Endodermal cell (in vitro differentiated cells): ENCODE measurements around the gene CLEC16A. TPM values are rescaled to one million over a fixed set of nuclear protein-coding genes. Genes with fewer than 3 reads are reported as not detected.
"Not testable (repeated sequence)": the region's sequence is repeated elsewhere in the genome, so short reads cannot be mapped to it uniquely, and the experiment has no call there.

ENCODE experiments used
- DNase-seq: peaks from one replicate; pipeline ENCODE4 v3.0.0-alpha.2; 2017
- H3K27ac ChIP-seq: 2 replicates; pipeline ENCODE4 v1.5.1; 2013; ENCODE audit warnings: mild to moderate bottlenecking, low read depth, low read length, moderate library complexity
- H3K27me3 ChIP-seq: 2 replicates; pipeline ENCODE4 v1.6.1; 2013; ENCODE audit warnings: mild to moderate bottlenecking, low read length, moderate library complexity; ENCODE audit not compliant: insufficient read depth, control insufficient read depth, poor library complexity, severe bottlenecking
- H3K36me3 ChIP-seq: 2 replicates; pipeline ENCODE4 v1.7.0; 2013; ENCODE audit warnings: mild to moderate bottlenecking, low read length, moderate library complexity; ENCODE audit not compliant: control insufficient read depth, insufficient read depth
- H3K4me1 ChIP-seq: one replicate; pipeline ENCODE4 v1.7.0; 2013; ENCODE audit warnings: low read length; ENCODE audit not compliant: control insufficient read depth, insufficient read depth
- H3K4me3 ChIP-seq: 2 replicates; pipeline ENCODE4 v1.5.1; 2013; ENCODE audit warnings: mild to moderate bottlenecking, low read length, moderate library complexity
- H3K9ac ChIP-seq: 2 replicates; pipeline ENCODE4 v1.6.1; 2013; ENCODE audit warnings: mild to moderate bottlenecking, low read length, moderate library complexity; ENCODE audit not compliant: poor library complexity, severe bottlenecking; ENCODE audit errors: extremely low read depth
- H3K9me3 ChIP-seq: 2 replicates; pipeline ENCODE4 v1.6.1; 2013; ENCODE audit warnings: mild to moderate bottlenecking, low read length, moderate library complexity; ENCODE audit not compliant: control insufficient read depth
- H3K27ac Mint-ChIP-seq: 2 replicates; pipeline ENCODE4 v1.8.0; 2020; ENCODE audit warnings: mixed read lengths
- H3K27me3 Mint-ChIP-seq: 2 replicates; pipeline ENCODE4 v1.8.0; 2021; ENCODE audit warnings: mild to moderate bottlenecking, mixed read lengths; ENCODE audit not compliant: insufficient read depth
- H3K36me3 Mint-ChIP-seq: 2 replicates; pipeline ENCODE4 v1.8.0; 2020; ENCODE audit warnings: low read depth, mixed read lengths
- H3K4me1 Mint-ChIP-seq: 2 replicates; pipeline ENCODE4 v1.8.0; 2020; ENCODE audit warnings: mixed read lengths
- H3K4me3 Mint-ChIP-seq: 2 replicates; pipeline ENCODE4 v1.8.0; 2020; ENCODE audit warnings: mild to moderate bottlenecking, moderate library complexity, mixed read lengths
- H3K9me3 Mint-ChIP-seq: 2 replicates; pipeline ENCODE4 v1.8.0; 2020; ENCODE audit warnings: mild to moderate bottlenecking, mixed read lengths
- CTCF ChIP-seq: fragments of 200-600 bp; sonication (generic); conservative IDR thresholded peaks from 2 replicates; pipeline ENCODE4 v1.5.0; 2021; ENCODE audit warnings: antibody characterized with exemption, mild to moderate bottlenecking
- WGBS, 2 experiments: methylation state at CpG; one replicate each; pipeline versions ENCODE4 v1.1.5 to v1.1.7; 2013; ENCODE audit warnings: missing lambda C conversion rate in 2 of 2, mixed read lengths in 1 of 2; ENCODE audit not compliant: insufficient coverage in 1 of 2, insufficient read length in 1 of 2; 5-methylcytosine and 5-hydroxymethylcytosine counted together
- total RNA-seq, 2 donors: library from RNA; stranded (reverse); fragmentation: NEBNext Ultra II Directional in 1 of 2; extraction: Animal tissue kit (Norgen Biotek cat#: 25700) in 1 of 2; gene quantifications; 2 replicates in 1 of 2; 3 replicates in 1 of 2; pipeline ENCODE4 v1.2.1, GENCODE V29; 2021

Gene CLEC16A
- total RNA-seq, 2 donors from 2014 or later: 19.5 to 28.3 TPM

- Mint-ChIP-seq H3K27ac (no peak overlapping the region), H3K9me3 (peaks cover 31% of the 10 kb centered on the region), H3K4me3 (no peak overlapping the region), H3K27me3 (no peaks in the 10 kb centered on the region), H3K36me3 (no peaks in the 10 kb centered on the region), H3K4me1 (peaks cover 2% of the 10 kb centered on the region)
- Histone ChIP-seq H3K4me1 (no peaks in the 10 kb centered on the region), H3K9me3 (peaks cover 27% of the 10 kb centered on the region), H3K27me3 (no peaks in the 10 kb centered on the region), H3K27ac (no peak overlapping the region), H3K36me3 (no peaks in the 10 kb centered on the region), H3K9ac (no peak overlapping the region), H3K4me3 (no peak overlapping the region)
- TF ChIP-seq CTCF: no peak
- 91 to 100% methylated on average over 3 to 4 of the region's 4 CpGs for WGBS, 2 experiments
- no peak for DNase-seq
Observed at GRCh38 chr16:11219178-11219577, 274.8 kb downstream of the CLEC16A start.

GRCh38 chr16:11220507-11220906 is 276.1 kb downstream of the CLEC16A start:
- H3K9me3 ChIP-seq: peaks cover 27% of the 10 kb centered on the region
- not testable (repeated sequence) for H3K9ac ChIP-seq, H3K27me3 ChIP-seq, H3K36me3 Mint-ChIP-seq, H3K27ac Mint-ChIP-seq, H3K36me3 ChIP-seq, H3K4me1 ChIP-seq, H3K27ac ChIP-seq, H3K27me3 Mint-ChIP-seq, H3K4me1 Mint-ChIP-seq, H3K4me3 Mint-ChIP-seq, H3K4me3 ChIP-seq, DNase-seq
- peaks cover 29% of the 10 kb centered on the region for H3K9me3 Mint-ChIP-seq
- WGBS, 2 experiments: 84 to 100% methylated on average over 1 to 2 of the region's 2 CpGs

DNA sequence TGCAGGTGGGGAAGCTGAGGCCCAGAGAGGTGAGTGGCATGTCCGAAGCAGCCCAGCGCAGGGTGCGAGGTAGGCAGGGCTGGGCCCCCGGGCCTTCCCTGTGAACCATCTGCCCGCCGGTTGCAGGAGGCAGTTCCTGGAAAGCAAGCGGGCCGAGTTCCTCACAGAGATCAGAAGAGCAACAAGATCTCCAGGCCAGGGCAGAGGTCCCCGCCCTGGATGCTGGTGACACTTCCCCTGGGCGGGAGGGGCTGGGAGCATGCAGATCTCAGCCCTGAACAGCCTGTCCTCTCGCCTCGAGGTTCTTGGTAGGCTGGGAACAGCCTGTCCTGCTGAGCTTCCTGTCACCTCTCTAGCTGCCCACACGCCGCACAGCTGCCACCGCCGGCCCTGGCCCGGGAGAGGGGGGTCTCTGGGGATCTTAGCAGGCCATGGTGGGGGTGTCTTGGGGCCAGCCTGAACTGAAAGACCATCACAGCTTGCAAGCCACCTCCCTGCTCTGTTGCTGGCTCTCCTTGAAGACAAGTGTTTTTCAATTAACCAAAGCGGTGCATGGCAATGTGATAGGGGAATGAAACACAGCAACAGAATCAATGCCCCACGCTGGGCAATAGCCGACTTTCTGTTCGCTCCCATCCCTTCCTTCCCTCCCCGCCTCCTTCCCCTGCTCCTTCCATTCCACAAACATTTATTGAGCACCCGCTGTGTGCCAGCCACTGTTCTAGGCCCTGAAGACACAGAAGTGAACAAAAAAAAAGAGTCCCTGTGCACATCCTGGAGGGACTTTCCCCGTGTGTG is 279.9 kb downstream of the CLEC16A start:
- Histone ChIP-seq H3K27ac (no peak overlapping the region), H3K4me1 (no peaks in the 10 kb centered on the region), H3K9me3 (peaks cover 1% of the 10 kb centered on the region), H3K4me3 (no peak overlapping the region), H3K36me3 (no peaks in the 10 kb centered on the region), H3K27me3 (no peaks in the 10 kb centered on the region), H3K9ac (no peak overlapping the region)
- 62 to 73% methylated on average over 5 to 24 of the region's 24 CpGs for WGBS, 2 experiments
- DNase-seq: peak; percentile 91
- no peak overlapping the region for H3K27ac Mint-ChIP-seq
- no peak for TF ChIP-seq CTCF
- H3K4me1 Mint-ChIP-seq: peaks cover 2% of the 10 kb centered on the region
- H3K4me3 Mint-ChIP-seq: no peak overlapping the region
- H3K36me3 Mint-ChIP-seq: no peaks in the 10 kb centered on the region
- peaks cover 2% of the 10 kb centered on the region for H3K27me3 Mint-ChIP-seq
- H3K9me3 Mint-ChIP-seq: peaks cover under 1% of the 10 kb centered on the region
